Stimulated activated CD4-positive, alpha-beta T cell treated with anti-CD3 and anti-CD28 coated beads, TNF-alpha, amount 100 ng/mL, for 1 hour (primary cell): ENCODE results near the gene KCNMA1.

Experiments used
- DNase-seq, 3 donors: peaks; one replicate each; pipeline ENCODE4 v3.0.0-alpha.2; 2020; ENCODE audit warnings: low read depth in 3 of 3, low spot score in 1 of 3

The KCNMA1 gene

GRCh38 chr10:76883596-76883995 is 754.0 kb downstream of the KCNMA1 start:
- no peak for DNase-seq

DNA sequence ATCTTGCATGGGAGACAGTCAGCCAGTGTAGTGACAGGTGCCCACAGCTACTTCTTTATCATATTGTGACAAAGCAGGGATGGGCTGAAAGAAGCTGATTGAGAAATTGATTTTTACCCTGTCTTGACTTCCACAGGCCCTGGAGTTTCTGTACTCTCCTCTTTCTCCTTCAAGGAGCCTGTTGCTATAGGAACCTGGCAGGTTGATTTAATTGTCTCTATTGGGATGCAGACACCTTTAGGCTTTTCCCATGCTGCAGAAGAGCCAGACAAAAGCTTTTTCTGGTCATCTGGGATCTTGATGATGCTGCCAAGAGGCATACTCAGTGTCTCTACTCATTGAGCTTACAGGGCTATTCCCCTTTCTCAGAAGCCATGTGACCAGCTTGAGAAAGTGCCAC is 754.8 kb downstream of the KCNMA1 start:
- DNase-seq, result no peak

- no peak for DNase-seq
These were observed 755.4 kb downstream of the KCNMA1 start for GRCh38 chr10:76882245-76882644.

GRCh38 chr10:76881477-76882220 is 756.0 kb downstream of the KCNMA1 start:
- no peak for DNase-seq

DNA sequence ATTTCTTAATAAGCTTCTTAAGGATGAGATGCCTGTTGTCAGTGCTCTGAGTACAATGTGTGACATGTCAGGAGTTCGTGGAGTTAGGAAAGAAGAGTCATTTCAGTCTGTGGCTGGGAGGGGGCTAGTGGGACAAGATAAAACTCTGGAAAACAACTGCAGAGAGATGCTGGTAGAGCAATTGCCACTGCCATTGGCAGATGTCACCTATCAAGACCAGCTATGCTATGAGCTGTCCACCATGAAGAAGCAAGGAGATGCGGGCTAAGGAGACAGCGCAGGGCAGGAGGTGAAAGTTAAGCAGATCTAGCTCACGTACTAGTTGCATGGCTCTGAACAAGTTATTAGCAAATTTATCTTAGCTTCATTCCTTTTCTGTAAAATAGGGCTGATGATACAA is 756.7 kb downstream of the KCNMA1 start:
- no peak for DNase-seq

DNA sequence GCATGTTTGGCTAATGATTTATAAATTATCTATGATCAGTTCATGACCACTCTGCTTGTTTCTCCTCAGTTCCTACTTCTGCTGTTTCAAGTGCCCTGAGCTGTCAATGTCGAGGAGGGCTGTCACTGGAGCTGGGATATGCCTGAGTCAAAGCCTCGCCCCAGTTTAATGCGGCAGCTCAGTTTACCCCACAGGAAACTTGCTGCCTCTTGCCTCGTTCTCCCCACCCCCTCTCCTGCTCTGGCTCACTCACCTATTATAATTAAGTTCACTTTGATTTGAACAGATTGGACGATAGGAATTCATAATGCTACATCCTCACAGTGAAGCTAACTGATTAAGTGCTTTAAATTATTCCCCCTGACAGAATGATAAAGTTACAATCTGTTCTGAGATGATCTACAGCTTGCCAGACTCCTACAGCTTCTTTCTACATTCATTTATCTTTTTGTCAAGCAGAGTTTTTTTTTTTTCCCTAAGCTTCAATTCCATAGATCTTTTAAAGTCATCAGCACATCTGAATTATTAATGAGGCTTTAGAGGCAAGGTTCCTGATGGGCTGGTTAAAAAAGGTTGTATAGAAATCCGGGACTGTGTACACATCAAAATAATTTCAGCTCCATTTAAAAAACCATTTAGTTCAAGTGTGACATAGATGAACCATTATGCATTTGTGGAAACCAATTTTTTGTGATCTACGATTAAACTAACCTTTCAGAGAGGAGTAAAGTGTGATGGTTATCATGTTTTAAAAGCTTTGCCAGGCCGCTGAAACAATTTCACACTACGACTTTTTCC is 758.3 kb downstream of the KCNMA1 start:
- no peak for DNase-seq

DNA sequence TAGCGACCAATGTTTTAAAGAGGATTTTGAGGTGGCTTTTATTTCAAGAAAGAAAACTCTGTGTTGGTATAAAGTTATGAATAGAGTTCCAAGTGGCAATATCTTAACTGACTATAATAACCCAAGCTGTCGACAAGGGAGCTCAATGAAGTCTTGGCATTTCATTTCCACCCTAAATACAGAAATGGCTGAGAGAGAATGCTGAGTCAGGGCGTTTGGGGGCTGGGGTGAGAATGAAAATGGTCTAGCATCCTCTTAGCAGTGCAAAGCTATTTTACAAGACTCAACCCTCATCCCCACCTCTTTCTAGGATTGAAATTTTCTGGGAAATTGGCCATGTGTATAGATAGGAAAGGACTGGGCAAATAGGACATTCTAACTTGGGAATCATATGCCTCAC is 759.1 kb downstream of the KCNMA1 start:
- no peak for DNase-seq

- DNase-seq, result no peak
These were observed 762.7 kb downstream of the KCNMA1 start for GRCh38 chr10:76874896-76875295.

GRCh38 chr10:76874176-76874575 is 763.4 kb downstream of the KCNMA1 start:
- DNase-seq, result no peak

GRCh38 chr10:76871697-76872295 is 765.8 kb downstream of the KCNMA1 start:
- no peak for DNase-seq

- no peak for DNase-seq
These were observed 767.7 kb downstream of the KCNMA1 start for GRCh38 chr10:76869931-76870330.

GRCh38 chr10:76868098-76868977 is 769.3 kb downstream of the KCNMA1 start:
- DNase-seq, result no peak

- DNase-seq, result no peak
These were observed 770.6 kb downstream of the KCNMA1 start for GRCh38 chr10:76866841-76867586.

GRCh38 chr10:76864922-76865321 is 772.7 kb downstream of the KCNMA1 start:
- DNase-seq, result no peak

GRCh38 chr10:76858721-76859120 is 778.9 kb downstream of the KCNMA1 start:
- no peak for DNase-seq

DNA sequence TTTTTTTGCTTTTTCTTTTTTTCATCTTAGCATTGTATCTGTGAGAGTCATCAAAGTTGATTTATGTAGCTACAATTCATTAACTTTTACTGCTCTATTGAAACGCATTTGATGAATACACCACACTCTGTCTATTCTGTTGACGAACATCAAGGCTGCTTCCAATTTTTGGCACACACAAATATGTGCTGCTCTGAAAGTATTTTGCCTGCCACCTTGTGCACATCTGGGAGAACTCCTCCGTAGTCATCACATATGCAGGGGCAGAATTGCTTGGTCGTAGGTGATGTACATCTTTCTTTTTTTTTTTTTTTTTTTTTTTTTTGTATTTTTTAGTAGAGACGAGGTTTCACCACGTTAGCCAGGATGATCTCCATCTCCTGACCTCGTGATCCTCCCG is 796.8 kb downstream of the KCNMA1 start:
- no peak for DNase-seq

DNA sequence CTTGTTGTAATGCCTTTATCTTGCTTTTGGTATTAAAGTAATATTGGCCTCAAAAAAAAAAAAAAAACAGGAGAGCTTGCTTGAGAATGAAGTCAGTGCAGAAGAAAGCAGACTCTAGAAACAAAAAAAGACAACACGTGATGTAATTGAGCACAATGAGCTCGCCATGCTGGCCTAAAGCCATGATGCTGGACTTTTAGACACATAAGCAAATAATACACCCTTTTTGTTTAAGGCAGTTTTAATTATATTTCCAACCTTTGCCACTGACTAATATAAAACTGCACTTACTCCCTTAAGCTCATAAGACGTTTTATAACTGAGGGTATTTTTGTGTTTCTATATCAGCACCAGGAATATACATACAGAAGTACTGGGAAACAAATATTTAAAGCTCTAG is 798.3 kb downstream of the KCNMA1 start:
- DNase-seq, result no peak

GRCh38 chr10:76830218-76830617 is 807.4 kb downstream of the KCNMA1 start:
- DNase-seq, result no peak

- no peak for DNase-seq
These were observed 807.9 kb downstream of the KCNMA1 start for GRCh38 chr10:76829724-76830123.
